ENCODE measurements around the gene EDIL3. TPM values are rescaled to one million over a fixed set of nuclear protein-coding genes. Genes with fewer than 3 reads are reported as not detected.

The EDIL3 gene
- total and polyA plus RNA-seq, 5 donors from 2014 or later: not detected

- no peaks in the 10 kb centered on the region for H3K27me3 Mint-ChIP-seq
- DNase-seq (no peak), ATAC-seq (ENCODE audit: low read depth in 2 of 2) (no peak)
- no peaks in the 10 kb centered on the region for H3K36me3 Mint-ChIP-seq
- no peaks in the 10 kb centered on the region for H3K4me1 Mint-ChIP-seq
- no peaks in the 10 kb centered on the region for H3K27me3 ChIP-seq (ENCODE audit: control insufficient read depth, insufficient read depth, low read length)
- no peak overlapping the region for H3K27ac ChIP-seq (ENCODE audit: insufficient read depth, low read length, poor library complexity, severe bottlenecking)
- no peak overlapping the region for H3K4me3 ChIP-seq (ENCODE audit: low read depth, low read length)
- no peak overlapping the region for H3K4me3 Mint-ChIP-seq
- H3K27ac Mint-ChIP-seq: no peak overlapping the region
- H3K36me3 ChIP-seq (ENCODE audit: control insufficient read depth, insufficient read depth, low read length): no peaks in the 10 kb centered on the region
- peaks cover 0 to 6% (median 2%) of the 10 kb centered on the region in 7 donors for H3K9me3 Mint-ChIP-seq
- no peaks in the 10 kb centered on the region for H3K4me1 ChIP-seq (ENCODE audit: control insufficient read depth, insufficient read depth, low read length, poor library complexity, severe bottlenecking)
- H3K9me3 ChIP-seq (ENCODE audit: control insufficient read depth in 2 of 2, low read length in 2 of 2): no peaks in the 10 kb centered on the region
Measured at GRCh38 chr5:83965441-83965840, 419.2 kb downstream of the EDIL3 start.

DNA sequence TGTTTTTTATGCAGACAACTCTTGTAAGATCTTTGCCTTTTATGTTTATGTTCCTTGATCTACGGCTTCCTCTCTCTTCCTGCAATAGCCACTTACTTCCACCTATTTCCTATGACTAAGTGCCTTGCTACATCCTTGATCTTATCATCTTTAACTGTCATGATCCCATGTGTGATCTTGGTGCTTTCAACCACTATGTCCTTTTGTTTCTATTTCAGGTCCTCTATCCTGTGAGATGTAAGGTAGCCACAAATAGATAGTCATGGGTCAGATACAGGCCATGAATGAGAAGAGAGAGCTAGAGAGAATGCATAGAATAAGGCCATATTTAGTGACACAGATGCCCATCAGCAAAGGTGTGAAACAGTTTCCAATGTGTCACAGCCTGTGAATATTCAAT, 420.4 kb downstream of the EDIL3 start:
- H3K4me3 Mint-ChIP-seq: no peak overlapping the region
- H3K4me1 Mint-ChIP-seq: no peaks in the 10 kb centered on the region
- H3K9me3 ChIP-seq (ENCODE audit: control insufficient read depth in 2 of 2, low read length in 2 of 2): no peaks in the 10 kb centered on the region
- no peak for ATAC-seq (ENCODE audit: low read depth in 2 of 2)
- H3K27ac ChIP-seq (ENCODE audit: insufficient read depth, low read length, poor library complexity, severe bottlenecking): no peak overlapping the region
- H3K27me3 ChIP-seq (ENCODE audit: control insufficient read depth, insufficient read depth, low read length): no peaks in the 10 kb centered on the region
- no peaks in the 10 kb centered on the region for H3K27me3 Mint-ChIP-seq
- DNase-seq: no peak
- no peak overlapping the region for H3K4me3 ChIP-seq (ENCODE audit: low read depth, low read length)
- no peaks in the 10 kb centered on the region for H3K36me3 ChIP-seq (ENCODE audit: control insufficient read depth, insufficient read depth, low read length)
- H3K9me3 Mint-ChIP-seq: peaks cover 0 to 6% (median 0%) of the 10 kb centered on the region in 7 donors
- no peak overlapping the region for H3K27ac Mint-ChIP-seq
- no peaks in the 10 kb centered on the region for H3K36me3 Mint-ChIP-seq
- no peaks in the 10 kb centered on the region for H3K4me1 ChIP-seq (ENCODE audit: control insufficient read depth, insufficient read depth, low read length, poor library complexity, severe bottlenecking)

DNA sequence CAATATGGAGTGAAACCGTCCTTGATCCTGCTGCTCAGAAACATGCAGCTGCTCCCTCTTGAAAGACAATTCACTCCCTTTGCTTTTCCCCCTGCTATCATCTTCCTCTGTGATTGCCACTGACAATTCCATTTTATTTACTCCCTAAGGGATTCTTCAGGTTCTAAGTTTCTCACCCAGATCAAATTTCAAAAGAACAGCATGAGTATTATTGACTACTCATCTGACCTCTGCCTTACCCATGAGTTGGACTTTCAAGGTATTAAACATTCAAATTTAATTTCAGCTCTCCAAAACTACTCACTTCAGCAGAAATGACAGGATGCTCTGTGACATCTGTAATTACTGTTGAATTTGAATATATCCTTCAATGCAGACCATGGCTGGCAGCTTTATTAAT, 427.5 kb downstream of the EDIL3 start:
- no peak overlapping the region for H3K27ac Mint-ChIP-seq
- H3K4me3 Mint-ChIP-seq: no peak overlapping the region
- H3K36me3 Mint-ChIP-seq: no peaks in the 10 kb centered on the region
- DNase-seq: no peak
- Histone ChIP-seq H3K4me3 (ENCODE audit: low read depth, low read length) (no peak overlapping the region), H3K9me3 (ENCODE audit: control insufficient read depth in 2 of 2, low read length in 2 of 2) (no peaks in the 10 kb centered on the region), H3K36me3 (ENCODE audit: control insufficient read depth, insufficient read depth, low read length) (no peaks in the 10 kb centered on the region), H3K27ac (ENCODE audit: insufficient read depth, low read length, poor library complexity, severe bottlenecking) (no peak overlapping the region), H3K4me1 (ENCODE audit: control insufficient read depth, insufficient read depth, low read length, poor library complexity, severe bottlenecking) (no peaks in the 10 kb centered on the region), H3K27me3 (ENCODE audit: control insufficient read depth, insufficient read depth, low read length) (no peaks in the 10 kb centered on the region)
- peaks cover 0 to 11% (median 4%) of the 10 kb centered on the region in 7 donors for H3K9me3 Mint-ChIP-seq
- no peaks in the 10 kb centered on the region for H3K27me3 Mint-ChIP-seq
- ATAC-seq (ENCODE audit: low read depth in 2 of 2): no peak
- H3K4me1 Mint-ChIP-seq: no peaks in the 10 kb centered on the region

GRCh38 chr5:83956386-83956785, 428.3 kb downstream of the EDIL3 start:
- H3K4me3 Mint-ChIP-seq: no peak overlapping the region

DNA sequence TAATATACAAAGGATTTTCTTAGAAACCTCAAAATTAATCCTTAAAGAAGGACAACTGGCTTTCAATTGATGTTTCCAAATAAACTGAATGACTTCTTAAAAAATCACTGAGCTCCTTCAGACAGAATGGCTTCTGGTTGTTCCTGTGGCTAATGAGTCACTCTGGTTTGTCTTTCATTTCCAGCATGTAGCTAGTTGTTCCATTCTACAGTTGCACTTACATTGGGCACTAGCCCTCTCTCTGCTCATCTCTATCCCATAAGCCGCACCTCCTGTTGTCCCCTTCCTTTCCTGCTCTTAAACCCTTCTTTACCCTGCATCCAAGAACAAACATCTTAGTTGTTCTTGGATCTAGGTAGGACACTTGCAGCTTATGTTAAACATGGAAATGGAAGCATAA, 428.8 kb downstream of the EDIL3 start:
- no peaks in the 10 kb centered on the region for H3K36me3 ChIP-seq (ENCODE audit: control insufficient read depth, insufficient read depth, low read length)
- no peaks in the 10 kb centered on the region for H3K4me1 ChIP-seq (ENCODE audit: control insufficient read depth, insufficient read depth, low read length, poor library complexity, severe bottlenecking)
- Mint-ChIP-seq H3K27ac (no peak overlapping the region), H3K4me1 (no peaks in the 10 kb centered on the region), H3K4me3 (no peak overlapping the region), H3K36me3 (no peaks in the 10 kb centered on the region), H3K27me3 (no peaks in the 10 kb centered on the region), H3K9me3 (peaks cover 0 to 11% (median 4%) of the 10 kb centered on the region in 7 donors)
- DNase-seq (no peak), ATAC-seq (ENCODE audit: low read depth in 2 of 2) (no peak)
- H3K27me3 ChIP-seq (ENCODE audit: control insufficient read depth, insufficient read depth, low read length): no peaks in the 10 kb centered on the region
- no peak overlapping the region for H3K27ac ChIP-seq (ENCODE audit: insufficient read depth, low read length, poor library complexity, severe bottlenecking)
- H3K4me3 ChIP-seq (ENCODE audit: low read depth, low read length): no peak overlapping the region
- no peaks in the 10 kb centered on the region for H3K9me3 ChIP-seq (ENCODE audit: control insufficient read depth in 2 of 2, low read length in 2 of 2)

More at GRCh38 chr5:83956386-83956785, 428.3 kb downstream of the EDIL3 start:
- H3K4me1 ChIP-seq (ENCODE audit: control insufficient read depth, insufficient read depth, low read length, poor library complexity, severe bottlenecking): no peaks in the 10 kb centered on the region
- DNase-seq (no peak), ATAC-seq (ENCODE audit: low read depth in 2 of 2) (no peak)
- H3K4me3 ChIP-seq (ENCODE audit: low read depth, low read length): no peak overlapping the region
- H3K36me3 ChIP-seq (ENCODE audit: control insufficient read depth, insufficient read depth, low read length): no peaks in the 10 kb centered on the region
- H3K4me1 Mint-ChIP-seq: no peaks in the 10 kb centered on the region
- no peaks in the 10 kb centered on the region for H3K36me3 Mint-ChIP-seq
- no peak overlapping the region for H3K27ac ChIP-seq (ENCODE audit: insufficient read depth, low read length, poor library complexity, severe bottlenecking)
- no peak overlapping the region for H3K27ac Mint-ChIP-seq
- H3K9me3 ChIP-seq (ENCODE audit: control insufficient read depth in 2 of 2, low read length in 2 of 2): no peaks in the 10 kb centered on the region
- H3K9me3 Mint-ChIP-seq: peaks cover 0 to 11% (median 4%) of the 10 kb centered on the region in 7 donors
- H3K27me3 ChIP-seq (ENCODE audit: control insufficient read depth, insufficient read depth, low read length): no peaks in the 10 kb centered on the region
- H3K27me3 Mint-ChIP-seq: no peaks in the 10 kb centered on the region

DNA sequence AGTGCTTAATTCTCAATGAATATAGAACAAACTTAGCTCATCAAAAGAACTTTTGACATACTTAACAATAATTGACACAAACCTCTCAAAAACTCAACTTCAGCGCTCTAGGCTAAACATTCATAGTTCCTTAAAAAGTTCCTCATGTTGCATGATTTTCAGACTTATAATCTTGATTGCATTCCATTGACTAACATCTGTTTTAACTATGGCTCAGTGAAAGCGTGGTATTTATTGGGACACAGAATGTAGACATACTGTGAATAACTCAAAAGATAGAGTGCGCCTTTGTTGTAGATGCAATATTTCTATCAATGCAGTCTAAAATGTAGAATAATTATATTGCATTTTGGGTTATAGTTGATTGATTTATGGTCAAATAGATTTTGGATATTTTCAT, 436.9 kb downstream of the EDIL3 start:
- Mint-ChIP-seq H3K9me3 (peaks cover 0 to 5% (median 1%) of the 10 kb centered on the region in 7 donors), H3K4me1 (no peaks in the 10 kb centered on the region), H3K4me3 (no peak overlapping the region), H3K27ac (no peak overlapping the region), H3K27me3 (no peaks in the 10 kb centered on the region), H3K36me3 (no peaks in the 10 kb centered on the region)
- ATAC-seq (ENCODE audit: low read depth in 2 of 2) (no peak), DNase-seq (no peak)
- Histone ChIP-seq H3K4me3 (ENCODE audit: low read depth, low read length) (no peak overlapping the region), H3K27ac (ENCODE audit: insufficient read depth, low read length, poor library complexity, severe bottlenecking) (no peak overlapping the region), H3K36me3 (ENCODE audit: control insufficient read depth, insufficient read depth, low read length) (no peaks in the 10 kb centered on the region), H3K9me3 (ENCODE audit: control insufficient read depth in 2 of 2, low read length in 2 of 2) (no peaks in the 10 kb centered on the region), H3K4me1 (ENCODE audit: control insufficient read depth, insufficient read depth, low read length, poor library complexity, severe bottlenecking) (no peaks in the 10 kb centered on the region), H3K27me3 (ENCODE audit: control insufficient read depth, insufficient read depth, low read length) (no peaks in the 10 kb centered on the region)

GRCh38 chr5:83946516-83946915, 438.2 kb downstream of the EDIL3 start:
- Histone ChIP-seq H3K4me3 (ENCODE audit: low read depth, low read length) (no peak overlapping the region), H3K27me3 (ENCODE audit: control insufficient read depth, insufficient read depth, low read length) (no peaks in the 10 kb centered on the region), H3K36me3 (ENCODE audit: control insufficient read depth, insufficient read depth, low read length) (no peaks in the 10 kb centered on the region), H3K9me3 (ENCODE audit: control insufficient read depth in 2 of 2, low read length in 2 of 2) (no peaks in the 10 kb centered on the region), H3K4me1 (ENCODE audit: control insufficient read depth, insufficient read depth, low read length, poor library complexity, severe bottlenecking) (no peaks in the 10 kb centered on the region), H3K27ac (ENCODE audit: insufficient read depth, low read length, poor library complexity, severe bottlenecking) (no peak overlapping the region)
- Mint-ChIP-seq H3K9me3 (peaks cover 0 to 5% (median 0%) of the 10 kb centered on the region in 7 donors), H3K27ac (peak overlapping the region in 1 of 3 donors; percentile 34), H3K36me3 (no peaks in the 10 kb centered on the region), H3K4me1 (no peaks in the 10 kb centered on the region), H3K4me3 (no peak overlapping the region), H3K27me3 (no peaks in the 10 kb centered on the region)
- DNase-seq (no peak), ATAC-seq (ENCODE audit: low read depth in 2 of 2) (no peak)

DNA sequence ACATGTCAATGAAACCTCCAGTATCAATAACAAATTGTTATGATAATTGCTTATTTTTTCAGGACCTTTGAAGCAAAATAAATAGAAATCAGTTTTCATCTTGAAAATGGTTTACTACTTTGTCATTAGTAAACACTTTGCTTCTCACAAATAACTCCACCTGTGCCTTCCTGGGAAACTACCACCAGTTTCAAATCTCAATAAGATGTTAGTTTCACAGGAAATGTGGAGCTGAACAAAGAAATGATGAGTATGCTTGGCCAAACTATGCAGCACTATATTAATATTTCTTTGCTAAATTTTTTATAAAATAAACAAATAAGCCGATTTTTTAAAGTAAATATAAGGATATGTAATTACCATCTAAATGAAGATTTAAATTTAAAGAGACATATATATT, 442.5 kb downstream of the EDIL3 start:
- no peaks in the 10 kb centered on the region for H3K4me1 Mint-ChIP-seq
- ATAC-seq (ENCODE audit: low read depth in 2 of 2): no peak
- no peak overlapping the region for H3K27ac ChIP-seq (ENCODE audit: insufficient read depth, low read length, poor library complexity, severe bottlenecking)

More for the DNA sequence above, 442.5 kb downstream of the EDIL3 start:
- Mint-ChIP-seq H3K36me3 (no peaks in the 10 kb centered on the region), H3K27ac (no peak overlapping the region), H3K4me3 (no peak overlapping the region), H3K27me3 (no peaks in the 10 kb centered on the region), H3K9me3 (peaks cover 0 to 3% (median 0%) of the 10 kb centered on the region in 7 donors)
- Histone ChIP-seq H3K27me3 (ENCODE audit: control insufficient read depth, insufficient read depth, low read length) (no peaks in the 10 kb centered on the region), H3K9me3 (ENCODE audit: control insufficient read depth in 2 of 2, low read length in 2 of 2) (no peaks in the 10 kb centered on the region), H3K4me1 (ENCODE audit: control insufficient read depth, insufficient read depth, low read length, poor library complexity, severe bottlenecking) (no peaks in the 10 kb centered on the region), H3K36me3 (ENCODE audit: control insufficient read depth, insufficient read depth, low read length) (no peaks in the 10 kb centered on the region), H3K4me3 (ENCODE audit: low read depth, low read length) (no peak overlapping the region)
- DNase-seq: no peak

All from CD4-positive, CD25-positive, alpha-beta regulatory T cell (primary cell).